WI38 (cell line): ENCODE data around the gene WBP2NL.

Experiments
- H3K4me3 ChIP-seq: 2 replicates; pipeline ENCODE4 v1.5.1; 2011; ENCODE audit warnings: low read depth, mild to moderate bottlenecking, control low read depth, low read length
- TF ChIP-seq, protein P1 (sequence below): IDR thresholded peaks from 2 replicates; pipeline ENCODE4 v1.5.1; 2012; ENCODE audit warnings: low read depth, mild to moderate bottlenecking, control low read depth, low read length

WBP2NL gene

GRCh38 chr22:42074132-42074811 lies 75.7 kb downstream of the WBP2NL start, which contains the start of gene PHETA2:
TSS of gene PHETA2 (plus strand) at chr22:42074248. CDS start at chr22:42077294, 3,046 bp downstream.
- H3K4me3 ChIP-seq = peak within 1 kb of the TSS; percentile 66
- TF ChIP-seq, protein P1, sequence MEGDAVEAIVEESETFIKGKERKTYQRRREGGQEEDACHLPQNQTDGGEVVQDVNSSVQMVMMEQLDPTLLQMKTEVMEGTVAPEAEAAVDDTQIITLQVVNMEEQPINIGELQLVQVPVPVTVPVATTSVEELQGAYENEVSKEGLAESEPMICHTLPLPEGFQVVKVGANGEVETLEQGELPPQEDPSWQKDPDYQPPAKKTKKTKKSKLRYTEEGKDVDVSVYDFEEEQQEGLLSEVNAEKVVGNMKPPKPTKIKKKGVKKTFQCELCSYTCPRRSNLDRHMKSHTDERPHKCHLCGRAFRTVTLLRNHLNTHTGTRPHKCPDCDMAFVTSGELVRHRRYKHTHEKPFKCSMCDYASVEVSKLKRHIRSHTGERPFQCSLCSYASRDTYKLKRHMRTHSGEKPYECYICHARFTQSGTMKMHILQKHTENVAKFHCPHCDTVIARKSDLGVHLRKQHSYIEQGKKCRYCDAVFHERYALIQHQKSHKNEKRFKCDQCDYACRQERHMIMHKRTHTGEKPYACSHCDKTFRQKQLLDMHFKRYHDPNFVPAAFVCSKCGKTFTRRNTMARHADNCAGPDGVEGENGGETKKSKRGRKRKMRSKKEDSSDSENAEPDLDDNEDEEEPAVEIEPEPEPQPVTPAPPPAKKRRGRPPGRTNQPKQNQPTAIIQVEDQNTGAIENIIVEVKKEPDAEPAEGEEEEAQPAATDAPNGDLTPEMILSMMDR = peak; percentile 37

GRCh38 chr22:42074846-42075676 lies 76.5 kb downstream of the WBP2NL start:
- TF ChIP-seq, protein P1 = no peak
- peak overlapping the region; percentile 66 for H3K4me3 ChIP-seq

GRCh38 chr22:42076764-42077485 lies 78.3 kb downstream of the WBP2NL start:
- TF ChIP-seq, protein P1 = no peak
- H3K4me3 ChIP-seq = no peak overlapping the region

- no peak overlapping the region for H3K4me3 ChIP-seq
- TF ChIP-seq, protein P1 = no peak
These were observed 79.0 kb downstream of the WBP2NL start for GRCh38 chr22:42077486-42078125.
